GM12865 (cell line): ENCODE measurements around the gene CLDN18.
A peak's percentile ranks its signal among the peaks of the same experiment; 100 is the strongest.

Experiments used
- DNase-seq: peaks from one replicate; pipeline ENCODE4 v3.0.0; 2010; ENCODE audit warnings: low read depth
- H3K4me3 ChIP-seq: 2 replicates; pipeline ENCODE4 v1.5.1; 2011; ENCODE audit warnings: mild to moderate bottlenecking, low read depth, low read length, control low read depth
- CTCF ChIP-seq: IDR thresholded peaks from 2 replicates; pipeline ENCODE4 v1.5.1; 2011; ENCODE audit warnings: low read length, control low read depth, low read depth, inconsistent platforms; ENCODE audit not compliant: insufficient read depth; ENCODE audit errors: missing control alignments

CLDN18 gene

GRCh38 chr3:137987723-137988122, 22.2 kb upstream of the CLDN18 start:
- no peak overlapping the region; the same call in 1 of the 2 replicates for H3K4me3 ChIP-seq
- TF ChIP-seq CTCF, result no peak
- peak; percentile 45 for DNase-seq

- no peak overlapping the region for H3K4me3 ChIP-seq
- peak; percentile 94 for DNase-seq
- no peak for TF ChIP-seq CTCF
These were observed 21.8 kb upstream of the CLDN18 start for GRCh38 chr3:137988152-137988551.

GRCh38 chr3:137988982-137989381, 21.0 kb upstream of the CLDN18 start:
- peak; percentile 94 for DNase-seq
- H3K4me3 ChIP-seq, result no peak overlapping the region
- TF ChIP-seq CTCF, result no peak

GRCh38 chr3:137990427-137990826, 19.5 kb upstream of the CLDN18 start:
- TF ChIP-seq CTCF, result no peak
- no peak for DNase-seq
- no peak overlapping the region for H3K4me3 ChIP-seq

GRCh38 chr3:137992592-137992991, 17.4 kb upstream of the CLDN18 start:
- peak; percentile 45 for DNase-seq
- H3K4me3 ChIP-seq, result no peak overlapping the region
- TF ChIP-seq CTCF, result no peak

- DNase-seq, result no peak
- H3K4me3 ChIP-seq, result no peak overlapping the region
- TF ChIP-seq CTCF, result no peak
These were observed 11.6 kb upstream of the CLDN18 start for GRCh38 chr3:137998121-137999042.
